GM19395 (cell line): ENCODE data around the gene TBX4.
"Not testable (repeated sequence)": the region's sequence is repeated elsewhere in the genome, so short reads cannot be mapped to it uniquely, and the experiment has no call there.

Experiments
- ATAC-seq: cut with Tn5 transposase; IDR thresholded peaks from one replicate; pipeline ENCODE4 v1.9.1; 2021; ENCODE audit warnings: mild to moderate bottlenecking, moderate library complexity; ENCODE audit not compliant: unreplicated experiment

TBX4 gene

DNA sequence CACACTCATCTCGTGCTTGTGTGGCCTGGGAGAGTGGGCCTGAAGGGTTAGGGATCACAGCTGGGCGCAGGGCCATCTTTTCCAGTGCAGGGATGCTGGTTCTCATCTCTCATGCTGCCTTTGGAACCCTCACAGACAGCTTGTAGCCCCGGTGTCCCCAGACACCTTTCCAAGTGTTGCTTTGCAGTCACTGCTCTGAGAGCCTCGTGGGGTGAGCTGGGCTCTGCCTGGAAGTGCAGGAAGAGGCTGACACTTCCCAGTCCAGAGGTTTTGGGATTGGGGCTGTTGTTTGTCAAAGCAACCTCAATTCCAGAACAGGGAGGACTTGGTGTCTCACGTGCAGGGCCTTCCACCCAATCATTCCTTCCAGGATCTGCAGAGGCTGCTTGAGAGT, 28.2 kb downstream of the TBX4 start:
- ATAC-seq: no peak

DNA sequence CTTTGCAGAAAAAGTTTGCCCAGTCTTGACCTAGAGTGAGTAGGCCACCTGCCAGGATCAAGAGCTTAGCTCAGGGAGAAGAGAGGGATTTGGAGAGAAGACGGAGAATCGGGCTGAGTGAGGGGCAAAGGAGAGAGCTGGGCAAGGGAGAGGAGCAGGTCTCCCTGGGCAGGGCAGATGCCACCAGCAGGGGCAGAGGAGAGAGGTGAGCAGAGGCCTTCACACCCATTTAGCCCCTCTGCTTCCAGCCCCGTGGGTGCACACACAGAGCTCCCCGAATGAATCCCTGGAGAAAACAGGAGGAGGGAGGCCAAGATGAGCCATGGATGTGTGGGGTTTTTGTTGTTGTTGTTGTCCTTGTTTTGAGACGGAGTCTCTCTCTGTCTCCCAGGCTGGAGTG, 29.2 kb downstream of the TBX4 start:
- no peak for ATAC-seq

GRCh38 chr17:61482467-61482866, 30.2 kb downstream of the TBX4 start:
- no peak for ATAC-seq

GRCh38 chr17:61483778-61484116, 31.5 kb downstream of the TBX4 start:
- ATAC-seq: no peak

GRCh38 chr17:61484174-61484573, 32.0 kb downstream of the TBX4 start:
- no peak for ATAC-seq

DNA sequence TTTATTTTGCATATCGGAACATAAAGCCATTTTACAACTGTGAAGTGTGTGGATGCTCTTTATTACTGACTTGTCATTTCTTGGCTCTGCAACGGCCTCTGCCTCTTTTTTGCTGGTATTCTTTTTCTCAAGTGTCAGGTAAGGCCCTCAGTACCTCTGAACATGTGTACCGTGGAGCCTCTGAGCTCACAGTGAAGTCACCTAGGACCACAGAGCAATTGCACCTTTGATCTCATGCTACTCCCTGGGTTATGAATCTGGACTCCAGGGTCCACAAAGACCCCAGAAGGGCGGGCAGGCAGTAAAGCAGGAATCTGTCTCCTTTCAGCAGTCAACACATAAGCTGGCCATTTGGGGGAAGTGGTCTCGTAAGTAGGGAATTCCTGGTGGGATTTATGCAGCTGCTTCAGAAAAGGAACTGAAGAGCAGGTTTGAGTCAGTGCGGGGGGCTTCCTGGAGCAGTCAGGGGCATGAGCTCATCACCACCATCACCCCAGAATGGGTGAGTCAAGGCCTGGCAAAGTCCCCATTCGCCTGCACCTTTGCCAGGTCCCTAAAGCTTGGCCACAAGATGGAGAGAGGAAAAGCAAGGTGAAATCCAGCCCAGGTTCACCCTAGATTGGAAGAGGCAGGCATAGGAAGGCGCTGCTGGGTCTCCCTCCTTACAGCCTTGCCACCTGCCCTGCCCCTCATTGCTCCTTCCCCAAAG, 33.0 kb downstream of the TBX4 start:
- no peak for ATAC-seq

DNA sequence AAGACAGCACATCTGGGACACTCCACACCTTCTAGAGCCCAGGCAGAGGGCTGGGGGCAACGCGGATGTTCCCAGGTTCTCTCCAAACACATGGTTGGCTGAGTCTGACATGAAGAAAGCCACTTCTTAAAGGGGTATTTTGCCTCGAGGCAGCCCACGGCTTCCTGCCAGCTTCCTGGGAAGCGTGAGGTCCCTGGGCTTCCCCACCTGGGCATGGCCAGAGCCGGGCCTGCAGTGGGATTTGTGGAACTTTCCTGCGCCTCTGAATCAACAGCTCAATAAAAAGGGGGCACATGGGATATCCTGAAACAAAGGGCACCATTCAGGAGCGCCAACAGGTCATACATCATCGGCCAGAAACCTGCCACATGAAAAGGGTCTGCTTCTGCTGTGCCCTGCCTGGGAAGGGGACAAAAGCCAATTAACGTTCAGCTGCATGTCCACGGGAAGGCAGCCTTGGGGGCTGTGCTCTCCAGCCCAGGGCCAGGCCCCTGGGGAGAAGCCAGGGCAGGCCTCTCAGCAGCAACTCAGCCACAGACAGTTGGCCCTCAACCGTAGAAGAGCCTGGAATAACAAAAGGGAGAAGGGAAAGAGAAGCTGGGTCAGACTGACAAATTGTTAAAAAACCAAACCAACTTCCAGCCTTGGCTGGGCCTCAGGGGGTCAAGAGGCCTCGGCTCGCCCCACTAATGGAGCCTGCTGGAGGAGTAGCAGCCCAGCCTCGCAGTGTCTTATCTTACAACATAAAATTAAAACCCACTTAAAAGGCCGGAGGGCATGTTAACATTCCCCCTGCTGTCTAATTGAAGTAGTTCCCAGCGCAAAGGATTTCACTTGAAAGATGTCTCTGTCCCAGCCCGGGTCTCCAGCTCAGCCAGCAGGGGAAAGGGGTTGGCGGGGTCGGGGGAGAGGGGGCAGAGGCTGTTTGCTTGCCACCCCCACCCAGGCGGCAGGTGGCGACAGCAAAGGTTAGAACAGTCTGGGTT, 34.2 kb downstream of the TBX4 start:
- no peak for ATAC-seq

DNA sequence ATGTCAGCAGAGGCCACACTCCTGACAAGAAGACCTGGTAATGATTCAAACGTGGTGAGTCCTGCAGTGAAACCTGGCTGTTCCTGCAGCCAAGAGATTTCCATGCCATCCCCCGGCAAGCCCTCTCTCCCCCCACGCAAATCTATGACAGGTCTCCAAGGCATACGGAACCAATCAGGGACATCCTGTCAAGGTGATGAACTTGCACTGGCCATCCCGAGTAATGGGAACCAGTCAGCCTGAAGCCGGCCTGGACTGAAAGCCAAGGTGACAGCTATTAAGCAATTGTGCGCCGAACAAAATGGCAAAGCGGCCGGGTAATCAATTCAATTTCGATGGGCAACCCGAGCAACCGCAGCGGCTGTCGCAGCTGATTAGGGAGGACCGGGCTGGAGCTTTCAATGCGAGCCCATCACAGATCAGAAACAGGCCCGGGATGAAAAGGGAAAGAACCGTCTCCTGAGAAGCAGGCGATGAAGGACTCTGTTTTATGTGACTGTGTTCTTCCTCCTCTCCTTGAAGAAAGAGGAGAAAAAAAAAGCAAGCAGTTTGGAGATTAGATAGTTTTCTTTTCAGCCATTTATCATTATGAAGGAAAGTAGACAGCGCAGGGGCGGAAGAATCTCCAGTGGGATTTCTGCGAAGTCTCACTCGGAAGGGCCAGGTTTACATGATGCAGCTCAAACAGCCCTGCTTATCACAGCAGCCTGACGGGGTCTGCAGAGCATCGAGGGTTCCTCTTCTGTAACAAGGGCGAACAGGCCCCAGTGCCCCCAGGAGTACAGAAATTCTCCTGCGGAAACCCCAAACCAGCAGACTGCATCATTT, 35.2 kb downstream of the TBX4 start:
- ATAC-seq: no peak

- no peak for ATAC-seq
Observed at GRCh38 chr17:61487989-61488595, 35.9 kb downstream of the TBX4 start.

GRCh38 chr17:61488878-61489718, 36.9 kb downstream of the TBX4 start:
- ATAC-seq: no peak

GRCh38 chr17:61489719-61490490, 37.7 kb downstream of the TBX4 start:
- ATAC-seq: no peak

DNA sequence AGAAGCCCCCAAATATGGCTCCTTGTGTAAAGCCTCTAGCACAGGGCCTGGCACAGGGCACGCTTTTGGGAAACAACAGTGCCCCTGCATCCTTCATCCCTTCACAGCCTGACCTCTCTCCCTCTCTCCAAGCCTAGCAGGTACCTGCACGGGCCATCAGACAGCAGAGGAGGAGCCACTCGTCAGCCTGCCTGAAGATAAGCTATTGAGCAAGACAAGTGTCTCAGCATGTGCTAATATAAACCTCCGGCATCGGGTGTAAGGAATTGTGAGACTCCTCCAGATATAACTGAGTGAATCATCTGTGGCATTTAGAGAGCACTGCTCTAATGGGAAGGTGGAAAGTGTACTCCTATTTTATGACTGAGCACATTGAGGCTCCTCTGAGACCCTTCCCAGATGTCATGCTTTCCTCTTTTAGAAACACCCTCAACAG, 38.3 kb downstream of the TBX4 start:
- ATAC-seq: no peak

DNA sequence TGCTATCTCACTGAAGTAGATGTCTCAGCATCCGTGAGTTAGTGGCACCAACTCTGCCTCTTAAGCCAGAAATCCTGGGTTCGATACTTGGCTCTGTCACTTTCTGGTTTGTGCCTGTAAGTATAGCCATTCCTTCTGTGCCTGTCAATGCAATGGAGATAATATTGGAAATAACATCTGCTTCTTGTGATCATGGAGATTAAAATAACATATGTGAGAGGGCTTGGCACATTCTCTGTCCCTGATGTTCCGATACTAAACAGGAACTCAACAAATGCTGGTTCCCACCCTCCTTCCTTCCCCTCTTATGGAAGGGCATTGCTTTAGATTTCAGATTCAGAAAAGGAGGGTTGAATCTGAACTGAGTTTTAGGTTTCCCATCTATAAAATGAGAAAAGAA, 39.8 kb downstream of the TBX4 start:
- no peak for ATAC-seq

DNA sequence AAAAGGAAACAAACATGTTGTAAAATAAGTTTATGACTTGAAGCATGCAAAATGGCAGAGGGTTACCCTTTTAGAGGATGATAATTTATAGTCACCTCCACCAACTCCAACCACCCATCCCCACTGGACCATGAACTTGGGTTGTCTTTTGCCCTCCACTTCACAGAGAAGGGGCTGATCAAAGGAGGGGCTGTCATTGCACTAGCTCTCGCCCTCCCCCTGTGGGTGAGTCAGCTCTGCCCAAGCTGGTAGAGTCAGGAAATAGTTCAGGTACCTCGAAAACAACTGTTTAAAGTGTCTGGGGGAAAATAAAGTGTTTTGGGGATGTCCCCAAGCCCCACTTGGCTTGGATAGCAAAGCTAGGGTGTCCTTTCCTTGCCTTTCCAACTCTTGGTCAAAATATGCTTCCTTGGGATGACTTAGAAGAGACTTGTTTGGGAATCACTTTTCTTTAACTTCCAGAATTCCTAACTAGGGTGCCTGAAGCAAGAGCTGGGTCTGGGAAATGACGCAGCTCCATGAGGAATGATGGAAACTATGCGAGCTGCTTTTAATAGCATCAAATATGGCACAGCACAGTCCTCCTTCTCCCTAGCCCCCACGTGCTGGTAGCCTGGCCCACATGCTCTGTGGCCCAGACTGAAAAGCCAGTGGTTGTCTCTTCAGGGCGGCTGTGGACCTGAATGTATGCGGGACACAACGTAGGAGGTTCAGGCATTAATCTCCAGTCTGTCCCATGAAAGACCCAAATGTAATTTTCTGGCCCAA, 40.7 kb downstream of the TBX4 start:
- no peak for ATAC-seq

DNA sequence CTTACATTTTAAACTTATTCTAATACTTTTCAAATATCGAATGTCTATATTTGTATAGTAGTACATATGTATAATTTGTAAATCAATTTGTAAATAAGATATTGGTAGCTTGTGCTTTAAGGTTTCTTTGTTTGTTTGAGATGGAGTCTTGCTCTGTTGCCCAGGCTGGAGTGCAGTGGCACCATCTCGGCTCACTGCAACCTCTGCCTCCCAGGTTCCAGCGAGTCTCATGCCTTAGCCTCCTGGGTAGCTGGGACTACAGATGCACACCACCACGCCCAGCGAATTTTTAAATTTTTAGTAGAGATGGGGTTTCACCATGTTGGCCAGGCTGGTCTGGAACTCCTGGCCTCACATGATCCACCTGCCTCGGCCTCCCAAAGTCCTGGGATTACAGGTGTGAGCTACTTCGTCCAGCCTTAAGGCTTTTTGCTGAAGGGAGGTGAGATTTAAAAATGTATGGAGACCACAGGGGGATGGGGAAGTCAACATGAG, 41.7 kb downstream of the TBX4 start:
- ATAC-seq: not testable (repeated sequence)

- no peak for ATAC-seq
Observed at GRCh38 chr17:61494325-61495160, 42.3 kb downstream of the TBX4 start.

- ATAC-seq: no peak
Observed at GRCh38 chr17:61495161-61495857, 43.1 kb downstream of the TBX4 start.
